Measurements from ENCODE around the gene PRKG1. TPM values are rescaled to one million over a fixed set of nuclear protein-coding genes. Genes with fewer than 3 reads are reported as not detected.

Gene PRKG1
- total and polyA plus RNA-seq, 2 of the 8 experiments (the other 6 are each of a cell fraction or from before 2014, with no cell fraction given) = 4.2 to 15.2 TPM

DNA sequence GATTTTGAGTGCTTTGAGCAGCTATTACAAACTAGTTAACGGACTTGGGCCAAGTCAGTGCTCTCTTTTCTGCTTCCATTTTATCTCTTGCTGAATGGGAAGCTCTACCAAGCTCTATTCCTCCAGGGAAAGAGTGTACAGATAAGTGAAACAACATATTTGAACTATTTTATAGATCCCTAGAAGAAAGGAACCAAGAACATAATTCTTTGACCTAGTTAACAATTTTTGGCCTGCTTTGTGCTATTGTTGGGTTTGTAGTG lies 244.8 kb downstream of the PRKG1 start:
- Histone ChIP-seq H3K9me3 (ENCODE audit: insufficient read depth in 2 of 2, low read depth in 1 of 2, low read length in 1 of 2) (no peaks in the 10 kb centered on the region), H3K4me2 (ENCODE audit: insufficient read depth in 1 of 2, low read depth in 2 of 2, low read length in 2 of 2) (no peak overlapping the region), H2BK20ac (ENCODE audit: low read length) (no peak overlapping the region), H3K79me2 (ENCODE audit: control insufficient read depth in 1 of 2, insufficient read depth in 2 of 2, low read length in 2 of 2) (no peaks in the 10 kb centered on the region), H2BK12ac (ENCODE audit: low read depth, low read length) (no peak overlapping the region), H4K8ac (ENCODE audit: extremely low read depth, insufficient read depth, low read length) (no peak overlapping the region), H4K91ac (replicated peaks; ENCODE audit: insufficient read length, low read length) (no peak overlapping the region), H3K27me3 (replicated peaks in 1 of 4; ENCODE audit: control insufficient read depth in 3 of 4, extremely low read depth in 1 of 4, insufficient read depth in 3 of 4, low read length in 3 of 4) (no peaks in the 10 kb centered on the region), H3K18ac (ENCODE audit: extremely low read depth, low read length) (no peak overlapping the region), H3K4ac (replicated peaks; ENCODE audit: insufficient read length, low read depth, low read length) (no peak overlapping the region), H3K4me1 (replicated peaks in 1 of 4; ENCODE audit: control insufficient read depth in 3 of 4, insufficient read depth in 4 of 4, low read length in 3 of 4) (no peaks in the 10 kb centered on the region), H3K56ac (replicated peaks; ENCODE audit: insufficient read length, low read depth, low read length) (no peak overlapping the region), H4K5ac (ENCODE audit: insufficient read length, low read depth, low read length) (no peak overlapping the region), H3K4me3 (ENCODE audit: extremely low read depth in 1 of 4, insufficient read depth in 2 of 4, low read depth in 3 of 4, low read length in 4 of 4) (no peak overlapping the region), H3K14ac (ENCODE audit: insufficient read length) (no peak overlapping the region), H3K36me3 (ENCODE audit: control insufficient read depth in 2 of 4, insufficient read depth in 4 of 4, low read length in 3 of 4) (no peaks in the 10 kb centered on the region), H2AK5ac (ENCODE audit: low read depth, low read length) (no peak overlapping the region), H2BK15ac (ENCODE audit: low read length) (no peak overlapping the region), H2BK120ac (replicated peaks; ENCODE audit: low read depth, low read length) (no peak overlapping the region), H2BK5ac (ENCODE audit: low read depth, low read length) (no peak overlapping the region), H3K23ac (ENCODE audit: insufficient read length) (no peak overlapping the region), H3K23me2 (ENCODE audit: low read depth, low read length) (no peaks in the 10 kb centered on the region), H3K79me1 (ENCODE audit: low read depth, low read length) (no peaks in the 10 kb centered on the region), H3K9ac (replicated peaks in 1 of 4; ENCODE audit: extremely low read depth in 1 of 4, low read depth in 3 of 4, low read length in 3 of 4) (no peak overlapping the region), H2AFZ (ENCODE audit: low read length) (no peak overlapping the region), H3K27ac (ENCODE audit: low read depth, low read length) (no peak overlapping the region), H4K20me1 (replicated peaks in 1 of 2; ENCODE audit: control insufficient read depth in 1 of 2, insufficient read depth in 2 of 2, low read length in 2 of 2) (no peaks in the 10 kb centered on the region)
- WGBS, 2 experiments (ENCODE audit: extremely low coverage in 1 of 2, insufficient coverage in 1 of 2, insufficient read length in 1 of 2, insufficient replicate concordance in 2 of 2, low coverage in 1 of 2, low lambda C conversion rate in 2 of 2, missing lambda C conversion rate in 1 of 2) = 93% methylated on average over 1 of the region's 1 CpG; no CpG with 5 or more reads in 1 of the 2 experiments
- ChIA-PET CTCF (ENCODE audit: partially characterized antibody) (interaction anchor here (1.1 kb wide), 1 partner anchor 27 kb away, joined by 3 read pairs; no protein-coding TSS in a partner anchor), POLR2A (ENCODE audit: partially characterized antibody) (no interaction called here)
- no peak for FAIRE-seq
- no peak for DNase-seq (ENCODE audit: low read depth in 1 of 2, low spot score in 2 of 2)
- TF ChIP-seq EGR1 (IDR thresholded peaks at IDR 0.05; ENCODE audit: borderline replicate concordance, low read depth, low read length) = no peak
- TF ChIP-seq SIN3A (conservative IDR thresholded peaks at IDR 0.05 in 1 of 2, IDR thresholded peaks at IDR 0.05 in 1 of 2; ENCODE audit: low read depth in 1 of 2, low read length in 2 of 2) = no peak
- no peak for TF ChIP-seq SP2 (IDR thresholded peaks at IDR 0.05; ENCODE audit: low read length)
- TF ChIP-seq MAFK (IDR thresholded peaks at IDR 0.05; ENCODE audit: low read depth, low read length) = no peak
- TF ChIP-seq KDM4A (IDR thresholded peaks at IDR 0.05; ENCODE audit: low read depth, low read length, severe bottlenecking) = no peak
- no peak for TF ChIP-seq BCL11A (IDR thresholded peaks at IDR 0.05; ENCODE audit: low read depth in 2 of 2, low read length in 2 of 2)
- TF ChIP-seq, protein P1, sequence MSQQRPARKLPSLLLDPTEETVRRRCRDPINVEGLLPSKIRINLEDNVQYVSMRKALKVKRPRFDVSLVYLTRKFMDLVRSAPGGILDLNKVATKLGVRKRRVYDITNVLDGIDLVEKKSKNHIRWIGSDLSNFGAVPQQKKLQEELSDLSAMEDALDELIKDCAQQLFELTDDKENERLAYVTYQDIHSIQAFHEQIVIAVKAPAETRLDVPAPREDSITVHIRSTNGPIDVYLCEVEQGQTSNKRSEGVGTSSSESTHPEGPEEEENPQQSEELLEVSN (IDR thresholded peaks at IDR 0.05) = no peak
- TF ChIP-seq, protein P2, sequence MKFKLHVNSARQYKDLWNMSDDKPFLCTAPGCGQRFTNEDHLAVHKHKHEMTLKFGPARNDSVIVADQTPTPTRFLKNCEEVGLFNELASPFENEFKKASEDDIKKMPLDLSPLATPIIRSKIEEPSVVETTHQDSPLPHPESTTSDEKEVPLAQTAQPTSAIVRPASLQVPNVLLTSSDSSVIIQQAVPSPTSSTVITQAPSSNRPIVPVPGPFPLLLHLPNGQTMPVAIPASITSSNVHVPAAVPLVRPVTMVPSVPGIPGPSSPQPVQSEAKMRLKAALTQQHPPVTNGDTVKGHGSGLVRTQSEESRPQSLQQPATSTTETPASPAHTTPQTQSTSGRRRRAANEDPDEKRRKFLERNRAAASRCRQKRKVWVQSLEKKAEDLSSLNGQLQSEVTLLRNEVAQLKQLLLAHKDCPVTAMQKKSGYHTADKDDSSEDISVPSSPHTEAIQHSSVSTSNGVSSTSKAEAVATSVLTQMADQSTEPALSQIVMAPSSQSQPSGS (IDR thresholded peaks at IDR 0.05; ENCODE audit: low read length) = no peak
- no peak for TF ChIP-seq RXRA (IDR thresholded peaks at IDR 0.05; ENCODE audit: insufficient read depth, low read depth, low read length)
- no peak for TF ChIP-seq TEAD4 (IDR thresholded peaks at IDR 0.05; ENCODE audit: low read depth, low read length)
- TF ChIP-seq, protein P3, sequence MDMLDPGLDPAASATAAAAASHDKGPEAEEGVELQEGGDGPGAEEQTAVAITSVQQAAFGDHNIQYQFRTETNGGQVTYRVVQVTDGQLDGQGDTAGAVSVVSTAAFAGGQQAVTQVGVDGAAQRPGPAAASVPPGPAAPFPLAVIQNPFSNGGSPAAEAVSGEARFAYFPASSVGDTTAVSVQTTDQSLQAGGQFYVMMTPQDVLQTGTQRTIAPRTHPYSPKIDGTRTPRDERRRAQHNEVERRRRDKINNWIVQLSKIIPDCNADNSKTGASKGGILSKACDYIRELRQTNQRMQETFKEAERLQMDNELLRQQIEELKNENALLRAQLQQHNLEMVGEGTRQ (IDR thresholded peaks at IDR 0.05; ENCODE audit: low read length) = no peak

All from H1 (cell line).